ENCODE results near the gene PLGRKT. TPM values are rescaled to one million over a fixed set of nuclear protein-coding genes. Genes with fewer than 3 reads are reported as not detected.

The PLGRKT gene
- total RNA-seq, 4 donors from 2014 or later: 6.9 to 18.5 (median 13.4) TPM

DNA sequence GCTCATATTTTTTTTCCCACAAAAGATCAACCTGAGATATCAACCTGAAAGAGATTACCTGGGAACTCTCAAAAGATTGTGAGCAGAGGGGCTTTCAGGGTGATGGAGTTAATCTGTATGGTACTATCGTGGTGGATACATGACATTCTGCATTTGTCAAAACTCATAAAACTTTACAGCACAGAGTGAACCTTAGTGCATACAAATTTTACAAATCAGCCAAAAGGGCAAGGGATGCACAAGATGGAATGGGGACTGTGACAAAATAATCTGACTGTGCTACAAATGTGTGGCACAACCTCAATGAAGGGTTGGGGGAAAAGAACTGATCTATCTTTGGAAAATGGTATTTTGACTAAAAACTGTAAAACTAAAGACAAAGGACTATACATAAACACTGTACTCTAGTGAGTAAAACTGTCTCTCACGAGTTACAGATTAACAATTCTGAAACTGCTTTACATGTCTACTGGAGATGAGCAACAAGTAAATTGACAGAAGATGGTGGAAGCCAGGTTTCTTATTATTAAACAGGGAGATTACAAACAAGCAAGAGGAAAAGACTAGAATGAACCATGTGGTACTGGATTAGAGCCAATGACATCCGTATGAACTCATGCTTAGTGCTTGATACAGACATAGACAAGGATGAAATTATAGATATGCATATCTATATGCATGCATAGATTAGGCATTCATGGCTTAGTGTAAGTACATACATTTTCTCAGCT is 73.3 kb downstream of the PLGRKT start:
- no peak for TF ChIP-seq CTCF (IDR thresholded peaks at IDR 0.05)
- TF ChIP-seq POLR2AphosphoS5 (IDR thresholded peaks at IDR 0.05): no peak
- Histone ChIP-seq H3K27me3 (no peaks in the 10 kb centered on the region), H3K27ac (no peak overlapping the region), H3K36me3 (no peaks in the 10 kb centered on the region), H3K4me3 (no peak overlapping the region), H3K9me3 (no peaks in the 10 kb centered on the region), H3K4me1 (no peaks in the 10 kb centered on the region)
- no peak for DNase-seq (ENCODE audit: low spot score in 2 of 2)
- 80% methylated on average over 2 of the region's 3 CpGs for whole genome bisulfite sequencing

DNA sequence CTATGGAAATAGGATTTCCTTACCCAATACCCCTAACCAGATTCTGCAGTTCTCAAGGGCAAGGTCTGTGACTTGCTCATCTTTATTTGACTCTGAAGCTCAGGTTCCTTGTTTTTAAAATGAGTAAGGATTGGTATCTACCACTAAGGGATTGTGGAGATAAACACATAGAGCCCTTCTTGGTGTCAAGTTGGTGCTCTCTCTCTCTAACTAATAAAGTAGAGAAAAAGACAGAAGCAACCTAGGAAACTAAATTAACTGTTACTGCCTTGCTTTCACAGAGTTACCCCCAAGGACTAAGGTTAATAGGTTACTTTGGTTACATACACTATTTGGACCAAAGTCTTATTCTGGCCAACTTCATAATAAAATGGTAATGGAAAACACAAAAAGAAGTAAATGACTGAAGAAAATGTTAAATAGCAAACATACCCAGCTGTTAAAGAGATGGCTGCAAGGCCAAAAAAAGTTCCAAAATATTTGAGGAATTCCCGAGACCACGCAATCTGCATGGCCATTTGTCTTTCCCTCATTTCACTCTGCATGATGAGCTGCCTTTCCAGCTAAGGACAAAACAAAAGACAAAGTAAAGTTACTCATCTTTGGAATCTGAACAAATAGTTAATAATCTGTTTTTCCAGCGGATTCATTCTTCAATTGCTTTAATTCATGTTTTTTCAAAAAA is 76.3 kb downstream of the PLGRKT start:
- DNase-seq (ENCODE audit: low spot score in 2 of 2): no peak
- 87% methylated on average over 3 of the region's 3 CpGs for WGBS

GRCh38 chr9:5360341-5360740 is 77.4 kb downstream of the PLGRKT start:
- no peak overlapping the region for H3K27ac ChIP-seq
- TF ChIP-seq CTCF (IDR thresholded peaks at IDR 0.05): no peak
- no peak for TF ChIP-seq POLR2A (IDR thresholded peaks at IDR 0.05)
- TF ChIP-seq POLR2AphosphoS5 (IDR thresholded peaks at IDR 0.05): no peak
- no peak for TF ChIP-seq EP300 (IDR thresholded peaks at IDR 0.05)
- no peaks in the 10 kb centered on the region for H3K4me1 ChIP-seq
- DNase-seq (ENCODE audit: low spot score in 2 of 2): no peak
- no peak overlapping the region for H3K4me3 ChIP-seq
- peaks cover 3% of the 10 kb centered on the region for H3K36me3 ChIP-seq
- no peaks in the 10 kb centered on the region for H3K27me3 ChIP-seq
- no peaks in the 10 kb centered on the region for H3K9me3 ChIP-seq

More for the DNA sequence above, 76.3 kb downstream of the PLGRKT start:
- no peaks in the 10 kb centered on the region for H3K9me3 ChIP-seq
- H3K27me3 ChIP-seq: no peaks in the 10 kb centered on the region
- TF ChIP-seq POLR2AphosphoS5 (IDR thresholded peaks at IDR 0.05) (no peak), EP300 (IDR thresholded peaks at IDR 0.05) (no peak), POLR2A (IDR thresholded peaks at IDR 0.05) (no peak), CTCF (IDR thresholded peaks at IDR 0.05) (no peak)
- no peak overlapping the region for H3K4me3 ChIP-seq
- H3K4me1 ChIP-seq: no peaks in the 10 kb centered on the region
- H3K27ac ChIP-seq: no peak overlapping the region
- H3K36me3 ChIP-seq: peaks cover 3% of the 10 kb centered on the region

GRCh38 chr9:5357431-5358105 is 80.2 kb downstream of the PLGRKT start:
- H3K27me3 ChIP-seq: no peaks in the 10 kb centered on the region
- TF ChIP-seq EP300 (IDR thresholded peaks at IDR 0.05) (no peak), CTCF (IDR thresholded peaks at IDR 0.05) (no peak), POLR2A (IDR thresholded peaks at IDR 0.05) (no peak), POLR2AphosphoS5 (IDR thresholded peaks at IDR 0.05) (no peak)
- H3K4me3 ChIP-seq: no peak overlapping the region
- H3K27ac ChIP-seq: no peak overlapping the region
- H3K9me3 ChIP-seq: no peaks in the 10 kb centered on the region
- 87% methylated on average over 1 of the region's 1 CpG for WGBS
- no peak for DNase-seq (ENCODE audit: low spot score in 2 of 2)
- H3K36me3 ChIP-seq: peaks cover 3% of the 10 kb centered on the region
- H3K4me1 ChIP-seq: no peaks in the 10 kb centered on the region

DNA sequence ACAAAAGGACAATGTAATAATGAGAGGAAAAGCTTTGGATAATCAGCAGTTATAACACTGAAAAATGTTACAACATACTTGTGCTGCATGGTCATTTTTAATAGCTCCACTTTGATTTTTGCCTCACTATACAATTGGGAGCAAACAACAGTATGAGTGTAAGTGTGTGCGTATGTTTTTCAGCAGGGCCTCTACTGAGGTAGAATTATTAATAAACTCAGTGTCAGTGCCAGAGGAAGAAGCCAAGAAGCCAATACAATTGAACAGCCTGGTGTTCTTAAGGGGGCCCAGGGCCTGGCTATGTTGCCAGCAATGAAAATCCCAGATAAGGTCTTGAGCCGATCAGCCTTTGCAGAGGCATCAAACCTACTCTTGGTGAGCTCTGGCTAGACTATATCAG is 81.9 kb downstream of the PLGRKT start:
- no peak for DNase-seq (ENCODE audit: low spot score in 2 of 2)
- TF ChIP-seq POLR2AphosphoS5 (IDR thresholded peaks at IDR 0.05) (no peak), EP300 (IDR thresholded peaks at IDR 0.05) (no peak), POLR2A (IDR thresholded peaks at IDR 0.05) (no peak), CTCF (IDR thresholded peaks at IDR 0.05) (no peak)
- Histone ChIP-seq H3K4me1 (no peaks in the 10 kb centered on the region), H3K4me3 (no peak overlapping the region), H3K27ac (no peak overlapping the region), H3K36me3 (peaks cover 3% of the 10 kb centered on the region), H3K9me3 (no peaks in the 10 kb centered on the region), H3K27me3 (no peaks in the 10 kb centered on the region)
- 90% methylated on average over 2 of the region's 2 CpGs for WGBS
